Medulla oblongata (tissue), 1 donor: ENCODE data around the gene ZNF18.

Experiments
- DNase-seq: peaks from one replicate; pipeline ENCODE4 v3.0.0-alpha.2; 2015; ENCODE audit errors: extremely low spot score

Gene ZNF18, protein sequence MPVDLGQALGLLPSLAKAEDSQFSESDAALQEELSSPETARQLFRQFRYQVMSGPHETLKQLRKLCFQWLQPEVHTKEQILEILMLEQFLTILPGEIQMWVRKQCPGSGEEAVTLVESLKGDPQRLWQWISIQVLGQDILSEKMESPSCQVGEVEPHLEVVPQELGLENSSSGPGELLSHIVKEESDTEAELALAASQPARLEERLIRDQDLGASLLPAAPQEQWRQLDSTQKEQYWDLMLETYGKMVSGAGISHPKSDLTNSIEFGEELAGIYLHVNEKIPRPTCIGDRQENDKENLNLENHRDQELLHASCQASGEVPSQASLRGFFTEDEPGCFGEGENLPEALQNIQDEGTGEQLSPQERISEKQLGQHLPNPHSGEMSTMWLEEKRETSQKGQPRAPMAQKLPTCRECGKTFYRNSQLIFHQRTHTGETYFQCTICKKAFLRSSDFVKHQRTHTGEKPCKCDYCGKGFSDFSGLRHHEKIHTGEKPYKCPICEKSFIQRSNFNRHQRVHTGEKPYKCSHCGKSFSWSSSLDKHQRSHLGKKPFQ

DNA sequence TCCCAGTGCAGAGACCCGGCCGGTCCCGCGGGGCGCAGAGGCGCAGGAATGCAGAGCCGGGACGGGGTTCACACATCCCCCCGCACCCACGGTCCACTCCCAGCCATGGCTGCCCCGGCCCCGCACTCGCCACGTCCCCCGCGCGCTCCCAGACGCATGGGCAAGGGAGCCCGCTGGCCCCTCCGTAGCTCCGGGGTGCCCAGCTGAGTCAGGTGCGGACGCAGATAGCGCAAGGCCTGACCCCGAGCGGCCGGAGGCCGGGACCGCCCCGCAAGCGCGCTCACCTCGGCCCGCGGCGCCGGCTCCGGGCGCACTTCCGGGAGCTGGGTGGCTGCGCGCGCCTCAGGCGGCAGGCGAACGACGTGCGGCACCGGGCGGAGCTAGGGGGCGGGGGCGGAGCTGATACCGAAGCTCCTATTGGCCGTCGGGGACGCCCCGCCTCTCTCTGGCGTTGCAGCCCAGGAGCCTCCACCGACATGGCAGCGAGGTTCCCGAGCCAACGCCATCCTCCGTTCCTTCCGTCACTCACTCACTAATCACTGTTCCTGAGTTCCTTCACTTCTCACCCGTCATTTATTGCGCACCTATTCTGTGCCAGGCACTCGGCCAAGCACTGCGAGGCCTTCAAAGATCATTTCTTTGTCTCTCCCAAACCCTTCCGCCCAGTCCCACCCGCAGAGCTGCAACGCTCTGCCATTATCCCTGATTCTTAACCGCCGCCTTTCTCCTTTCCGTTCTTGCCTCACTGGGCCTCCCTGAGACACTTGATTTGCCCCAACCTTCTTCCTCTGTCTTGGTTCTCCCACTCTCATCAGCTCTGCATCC is at the start of gene ZNF18:
Gene ZNF18 (minus strand): TSS at position 329 of the 825 bp plus-strand sequence. CDS start 4,646 bp downstream, outside the sequence.
- peak; percentile 95 for DNase-seq

DNA sequence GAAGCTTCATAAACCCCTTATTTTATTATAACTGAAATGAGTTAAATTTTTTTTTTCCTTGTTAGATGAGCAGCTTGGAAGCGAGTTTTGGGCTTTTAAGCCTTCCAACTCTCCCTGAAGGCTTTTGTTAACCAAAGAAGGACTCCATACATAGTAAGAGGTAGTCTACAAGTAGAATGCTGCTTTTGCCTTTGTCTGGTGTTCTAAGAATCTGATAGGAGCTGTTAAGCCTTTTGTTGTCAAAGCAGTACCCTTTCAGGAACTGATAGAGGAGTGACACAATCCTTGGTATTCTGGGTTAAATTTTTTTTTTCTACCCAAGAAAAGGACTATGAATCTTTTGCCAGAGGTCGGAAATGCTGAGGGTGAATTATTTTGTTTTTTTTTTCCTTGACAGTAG is 49.5 kb upstream of the ZNF18 start:
- DNase-seq: no peak

DNA sequence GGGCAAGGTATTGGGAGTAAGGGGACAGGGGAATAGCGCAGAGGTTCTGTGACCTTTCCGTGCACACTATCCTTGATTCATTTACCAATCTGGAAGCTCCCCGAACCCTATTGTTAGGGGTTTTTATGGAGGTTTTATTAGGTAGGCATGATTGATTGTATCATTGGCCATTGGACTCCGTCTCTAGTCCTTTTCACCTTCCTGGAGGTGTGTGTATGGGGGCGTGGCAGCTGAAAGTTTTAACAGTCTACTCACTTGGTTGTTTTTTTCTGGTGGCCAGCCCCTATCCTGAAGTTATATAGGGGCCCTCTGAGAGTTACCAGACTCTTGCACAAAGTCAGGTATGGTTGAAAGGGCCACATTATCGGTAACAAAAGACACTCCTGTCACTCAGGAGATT is 46.4 kb upstream of the ZNF18 start:
- no peak for DNase-seq

DNA sequence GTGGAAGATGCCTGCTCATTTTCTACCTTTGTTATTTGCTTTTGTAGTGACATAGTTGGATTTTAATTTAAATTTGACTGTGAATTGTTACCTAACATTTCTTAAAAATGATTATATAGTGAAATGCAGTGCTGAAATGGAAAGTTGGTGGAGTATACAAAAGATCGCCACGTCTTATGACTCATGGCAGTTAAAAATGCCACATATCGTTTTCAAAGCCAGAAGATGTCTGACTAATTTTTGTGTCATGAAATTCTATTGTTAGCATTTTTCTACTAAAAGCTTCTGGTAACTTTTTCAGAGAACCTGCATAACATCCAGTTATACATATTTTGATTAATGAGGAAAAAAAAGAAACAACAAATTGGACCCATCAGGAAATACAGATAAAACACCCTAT is 44.0 kb upstream of the ZNF18 start:
- DNase-seq: no peak

DNA sequence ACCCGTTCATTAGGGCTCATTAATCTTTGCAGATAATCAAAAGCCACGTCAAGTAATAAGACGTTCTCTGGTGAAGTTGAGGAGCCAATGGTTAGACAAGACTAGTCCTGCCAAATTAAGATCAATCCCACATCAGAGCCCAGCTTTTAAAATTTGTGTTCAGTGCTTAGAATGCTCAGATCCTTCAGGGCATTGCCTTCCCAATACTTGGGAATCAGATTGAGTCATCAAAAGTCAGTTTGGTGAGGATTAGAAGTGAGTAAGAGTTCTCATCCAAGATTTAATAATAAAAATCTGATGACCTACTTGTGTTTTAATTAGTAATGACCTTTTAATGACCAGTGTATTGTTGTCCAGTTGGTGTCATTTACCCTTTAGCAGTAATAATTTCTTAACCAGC is 43.2 kb upstream of the ZNF18 start:
- no peak for DNase-seq

DNA sequence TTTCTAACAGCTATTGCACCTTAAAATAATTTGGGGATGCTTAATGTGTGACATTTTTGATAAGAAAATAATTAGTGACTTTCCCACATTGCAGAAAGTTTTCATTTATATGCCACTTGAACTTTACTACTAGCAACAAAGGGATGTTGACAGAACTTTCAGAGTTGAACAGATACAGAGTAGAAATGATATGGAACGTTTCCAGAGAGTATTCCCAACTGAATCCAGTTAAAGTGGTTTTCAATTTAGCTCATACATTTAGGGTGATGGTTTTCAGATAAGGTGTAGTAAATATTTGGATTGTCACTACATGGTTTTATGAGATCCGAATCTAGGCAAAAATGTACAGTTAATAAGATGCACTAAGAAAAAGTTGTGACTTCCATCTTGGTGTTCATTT is 40.7 kb upstream of the ZNF18 start:
- no peak for DNase-seq

DNA sequence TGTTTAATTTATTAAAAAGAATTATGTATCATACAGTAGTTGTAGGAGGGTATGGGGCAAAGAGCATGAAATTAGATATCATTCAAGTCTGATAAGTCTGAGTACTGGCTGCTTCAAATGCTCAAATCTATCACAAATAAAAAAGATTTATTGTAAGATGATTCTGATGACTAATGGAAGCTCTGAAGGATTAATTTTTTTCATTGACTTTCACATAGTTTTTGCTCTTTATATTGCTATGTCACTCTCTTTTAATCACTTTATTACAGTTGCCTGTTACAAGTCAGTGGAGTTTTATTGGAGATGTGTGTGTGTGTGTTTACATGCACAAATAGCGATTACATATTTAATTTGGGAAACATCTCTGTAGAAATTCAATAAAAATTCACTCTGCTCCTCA is 38.4 kb upstream of the ZNF18 start:
- DNase-seq: no peak

DNA sequence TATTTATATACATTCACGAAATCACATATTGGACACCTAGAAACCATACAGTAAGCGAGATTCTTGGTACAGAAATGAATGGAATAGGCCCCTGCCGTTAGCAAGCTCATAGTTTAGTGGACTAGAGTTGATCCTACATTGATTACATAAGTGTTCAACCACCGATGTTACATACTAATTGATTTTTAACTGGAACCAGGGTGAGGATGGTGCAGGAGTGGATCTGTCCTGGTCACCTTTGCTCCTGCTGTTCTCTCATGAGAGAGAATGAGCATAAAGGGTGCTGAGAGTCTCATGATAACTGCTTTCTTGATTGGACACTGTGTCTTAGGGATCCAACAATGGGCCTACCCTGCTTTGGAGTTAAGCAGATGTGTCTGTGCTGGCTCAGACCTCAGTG is 37.3 kb upstream of the ZNF18 start:
- DNase-seq: no peak

DNA sequence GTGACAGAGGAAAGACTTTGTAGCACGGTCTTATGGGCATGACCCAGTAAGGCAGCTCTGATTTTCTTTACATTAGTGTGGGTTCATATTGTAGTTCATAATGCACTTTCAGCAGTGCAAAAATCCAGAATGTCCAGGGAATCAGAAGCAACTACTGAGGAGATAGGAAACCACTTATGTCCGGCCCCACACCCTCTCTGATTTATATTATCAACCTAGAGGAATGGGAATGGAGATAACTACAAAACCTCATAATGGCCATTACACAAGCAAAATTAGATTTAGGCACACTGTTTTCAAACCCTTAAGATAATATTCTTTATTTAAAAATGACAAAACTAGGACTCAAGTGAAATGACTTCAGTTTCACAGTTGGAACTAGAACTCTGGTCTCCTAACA is 31.3 kb upstream of the ZNF18 start:
- DNase-seq: no peak

DNA sequence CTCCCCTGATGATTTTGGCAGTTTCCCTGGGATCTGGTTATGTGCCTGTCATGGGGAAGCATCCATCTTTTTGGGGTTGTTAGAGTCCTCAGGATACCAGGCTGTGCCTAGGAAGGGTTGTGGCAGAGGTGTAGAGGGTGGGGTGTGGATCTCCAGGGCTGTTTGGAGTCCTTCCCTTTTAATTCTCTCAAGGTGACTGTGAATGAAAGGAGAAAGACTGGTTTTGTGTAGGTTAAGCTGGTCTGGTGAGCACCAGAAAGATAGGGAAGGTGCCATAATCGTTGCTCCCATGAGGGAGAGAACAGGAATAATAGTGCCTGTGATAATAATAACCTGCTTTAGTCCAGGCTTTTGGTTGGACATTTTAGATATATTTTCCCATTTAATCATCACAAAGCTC is 30.4 kb upstream of the ZNF18 start:
- no peak for DNase-seq

DNA sequence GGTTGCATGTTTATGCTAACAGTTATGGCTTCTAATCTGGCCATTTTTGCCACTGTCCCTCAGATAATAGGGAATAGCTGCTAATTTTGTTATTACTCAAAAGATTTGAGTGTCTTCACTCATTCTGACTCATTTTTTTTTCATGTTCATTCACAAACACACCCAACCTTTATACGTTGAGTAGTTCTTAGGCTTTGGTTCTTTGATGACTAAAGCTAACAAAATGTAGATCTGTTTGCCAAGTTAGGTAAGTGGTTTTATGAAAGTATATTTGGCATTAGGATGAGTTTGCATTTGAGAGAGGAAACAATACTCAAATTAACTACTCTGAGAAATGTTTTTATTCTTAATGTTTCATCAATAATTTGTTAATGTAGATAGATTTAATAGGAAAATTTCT is 27.1 kb upstream of the ZNF18 start:
- DNase-seq: no peak

DNA sequence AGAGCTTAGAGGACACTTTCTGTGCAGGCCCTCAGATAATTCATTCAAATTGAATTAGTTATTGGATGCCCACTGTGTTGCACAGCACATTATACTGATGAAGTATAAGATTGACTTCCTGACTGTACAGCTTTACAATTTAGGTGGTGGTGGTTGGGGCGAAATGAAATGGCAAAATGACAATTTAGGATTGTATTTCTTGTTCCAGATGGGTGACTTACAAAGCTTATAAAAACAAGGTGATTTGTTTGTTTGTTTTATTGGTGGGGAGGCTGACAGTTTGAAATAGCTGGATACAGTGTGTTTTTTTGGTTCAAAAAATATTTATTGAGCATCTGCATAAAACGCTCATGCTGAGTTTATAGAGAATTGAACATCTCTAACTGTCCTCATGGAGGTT is 25.0 kb upstream of the ZNF18 start:
- DNase-seq: no peak

DNA sequence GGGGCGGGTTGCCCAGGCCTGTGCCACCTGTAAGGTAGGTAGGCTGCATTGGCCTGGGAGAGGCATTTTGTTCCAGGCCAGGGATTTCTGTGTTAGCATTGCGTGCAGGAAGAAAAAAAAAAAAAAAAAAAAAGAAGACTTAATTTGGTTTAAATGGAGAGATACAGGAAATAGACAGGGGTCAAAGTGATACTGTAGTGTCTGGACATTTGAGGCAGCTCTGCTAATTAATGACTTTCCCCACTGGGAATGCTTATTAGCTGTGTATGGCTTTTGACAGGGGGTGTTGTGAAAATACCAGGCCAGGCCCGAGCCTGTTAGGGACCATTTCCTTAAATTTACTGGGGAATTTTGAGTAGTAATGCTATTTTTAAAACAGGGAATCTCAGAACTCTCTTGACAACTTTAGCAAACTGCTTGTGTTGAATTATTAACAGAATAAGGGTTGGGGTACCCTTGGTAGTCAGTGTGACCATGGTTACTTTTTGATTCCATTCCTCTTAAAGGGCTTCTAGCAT is 24.4 kb upstream of the ZNF18 start:
- no peak for DNase-seq

DNA sequence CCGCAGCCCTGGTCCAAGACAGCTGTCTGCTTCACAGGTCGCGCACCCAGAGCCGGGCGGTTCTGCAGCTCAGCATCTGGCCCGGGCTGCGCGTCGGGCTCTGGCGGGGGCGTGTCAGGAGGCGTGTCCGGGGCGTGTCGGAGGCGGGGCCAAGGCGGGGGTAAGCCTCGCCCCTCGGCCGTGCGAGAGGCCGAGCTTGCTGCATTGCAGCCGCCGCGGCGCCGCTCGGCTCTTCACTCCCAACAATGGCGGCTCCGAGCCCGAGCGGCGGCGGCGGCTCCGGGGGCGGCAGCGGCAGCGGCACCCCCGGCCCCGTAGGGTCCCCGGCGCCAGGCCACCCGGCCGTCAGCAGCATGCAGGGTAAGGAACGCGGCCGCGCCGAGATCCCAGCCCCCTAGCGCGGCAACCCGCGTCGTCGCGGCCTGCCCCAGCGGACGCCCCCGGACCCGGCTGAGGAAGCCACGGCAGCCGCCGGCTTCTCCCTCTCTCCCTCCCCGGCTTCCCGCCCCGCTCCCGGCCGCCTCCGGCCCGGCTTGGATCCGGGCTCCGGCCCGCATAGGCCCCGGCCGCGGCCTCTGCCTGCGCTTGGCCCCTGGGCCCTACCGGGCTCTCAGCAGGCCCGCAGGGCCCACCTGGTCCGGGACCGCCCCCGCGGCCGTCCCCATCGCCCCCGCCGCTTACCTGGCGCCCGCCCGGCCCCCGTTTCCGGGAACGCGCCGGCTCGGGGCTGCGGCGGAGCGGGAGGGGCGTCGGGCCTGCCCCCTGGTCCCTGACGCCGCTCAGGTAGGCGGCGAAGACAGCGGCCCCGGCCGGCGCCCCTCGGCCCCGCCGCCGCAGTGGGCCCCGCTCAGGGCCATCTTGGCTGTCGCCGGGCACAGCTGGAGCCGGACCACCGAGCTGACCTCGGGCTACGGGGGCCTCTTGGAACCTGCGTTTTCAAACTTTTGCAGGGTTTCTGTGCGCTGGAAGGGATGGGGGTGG is 23.7 kb upstream of the ZNF18 start, which contains the start of gene MAP2K4:
Gene MAP2K4 (plus strand): TSS at position 236 of the 981 bp plus-strand sequence. CDS start 10 bp downstream, at position 246.
- DNase-seq: peak; percentile 93

DNA sequence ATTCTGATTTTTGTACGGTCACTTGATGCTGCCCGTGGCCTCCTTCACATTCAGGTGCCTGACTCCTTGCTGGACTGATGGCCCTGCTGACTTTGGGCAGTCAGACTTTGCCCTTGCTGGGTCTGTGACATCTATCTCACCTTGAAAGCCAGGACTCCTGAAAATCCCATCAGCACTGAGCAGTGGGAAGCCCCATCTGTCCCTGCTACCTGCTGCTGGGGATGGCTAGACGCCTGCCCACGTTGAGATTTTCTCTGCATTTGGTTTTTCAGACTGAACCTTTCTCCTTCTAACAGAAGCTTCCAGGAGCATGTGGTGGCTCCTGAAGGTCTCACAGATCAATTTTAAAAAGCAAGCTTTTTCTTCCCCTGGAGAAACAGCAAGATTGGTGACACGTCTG is 10.2 kb upstream of the ZNF18 start:
- no peak for DNase-seq

DNA sequence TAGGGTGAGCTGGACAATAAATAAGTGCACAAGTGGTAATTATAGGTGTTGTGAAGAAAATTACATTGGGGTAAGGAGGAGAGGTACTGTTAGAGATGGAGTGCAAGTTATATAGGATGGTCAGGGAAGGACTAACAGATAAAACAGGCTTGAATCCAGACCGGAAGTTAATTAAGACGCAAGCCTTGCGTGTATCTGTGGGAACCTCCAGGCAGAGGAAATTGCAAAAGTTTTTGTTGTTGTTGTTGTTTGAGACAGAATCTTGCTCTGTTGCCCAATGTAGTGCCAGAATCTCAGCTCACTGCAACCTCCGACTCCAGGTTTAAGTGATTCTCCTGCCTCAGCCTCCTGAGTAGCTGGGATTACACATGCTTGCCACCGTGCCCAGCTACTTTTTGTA is 2.4 kb upstream of the ZNF18 start:
- no peak for DNase-seq

DNA sequence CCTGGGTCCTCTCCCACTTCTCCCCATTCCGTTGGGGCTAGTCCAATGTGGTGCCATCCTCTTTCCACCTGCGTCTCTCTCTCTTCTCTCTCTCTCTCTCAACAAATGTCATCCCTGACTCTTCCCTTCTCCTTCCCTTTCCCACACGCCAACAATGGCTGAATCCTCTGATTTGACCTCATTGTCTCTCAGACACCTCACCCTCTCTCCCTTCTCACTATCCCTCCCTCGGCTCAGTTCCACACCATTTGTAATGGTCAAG is 628 bp upstream of the ZNF18 start:
- DNase-seq: no peak

DNA sequence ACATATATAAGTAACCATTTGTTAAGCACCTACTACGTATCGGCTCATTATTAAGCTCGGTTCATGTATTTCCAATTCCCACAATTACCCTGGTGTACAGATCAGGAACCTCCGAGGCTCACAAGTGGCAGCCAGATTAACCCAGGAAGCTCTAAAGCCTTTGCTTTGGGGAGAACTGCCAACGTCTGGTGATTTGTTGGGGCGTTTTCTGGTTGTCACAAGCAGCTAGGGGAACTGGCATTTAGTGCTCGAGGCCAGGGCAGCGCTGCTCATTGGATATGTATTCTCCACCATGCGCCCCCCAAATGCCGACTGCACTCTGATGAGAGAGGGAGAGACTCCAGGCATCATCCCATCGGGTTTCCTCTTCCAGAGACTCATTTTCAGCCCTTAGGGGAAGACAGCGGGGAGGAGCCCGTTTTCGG is 541 bp downstream of the ZNF18 start:
- DNase-seq: peak; percentile 70

DNA sequence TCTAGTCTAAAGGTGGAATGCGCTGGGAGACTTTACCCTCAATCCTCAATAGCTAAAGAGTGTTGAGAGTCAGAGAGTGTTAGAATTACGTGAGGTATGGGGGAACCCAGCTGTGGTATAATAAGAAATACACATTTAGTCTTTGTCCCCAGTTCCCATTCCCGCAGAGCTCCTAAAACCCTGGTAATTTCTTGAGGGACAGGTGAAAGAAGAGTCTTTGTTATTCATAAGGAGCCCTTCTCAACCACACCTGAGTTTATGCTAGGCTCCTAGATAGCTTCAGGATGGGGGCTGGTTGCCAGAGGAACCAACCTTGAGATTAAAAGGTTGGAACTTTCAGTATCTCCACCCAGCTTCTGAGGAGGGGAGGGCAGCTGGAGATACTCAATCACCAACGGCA is 5.8 kb downstream of the ZNF18 start:
- DNase-seq: no peak

DNA sequence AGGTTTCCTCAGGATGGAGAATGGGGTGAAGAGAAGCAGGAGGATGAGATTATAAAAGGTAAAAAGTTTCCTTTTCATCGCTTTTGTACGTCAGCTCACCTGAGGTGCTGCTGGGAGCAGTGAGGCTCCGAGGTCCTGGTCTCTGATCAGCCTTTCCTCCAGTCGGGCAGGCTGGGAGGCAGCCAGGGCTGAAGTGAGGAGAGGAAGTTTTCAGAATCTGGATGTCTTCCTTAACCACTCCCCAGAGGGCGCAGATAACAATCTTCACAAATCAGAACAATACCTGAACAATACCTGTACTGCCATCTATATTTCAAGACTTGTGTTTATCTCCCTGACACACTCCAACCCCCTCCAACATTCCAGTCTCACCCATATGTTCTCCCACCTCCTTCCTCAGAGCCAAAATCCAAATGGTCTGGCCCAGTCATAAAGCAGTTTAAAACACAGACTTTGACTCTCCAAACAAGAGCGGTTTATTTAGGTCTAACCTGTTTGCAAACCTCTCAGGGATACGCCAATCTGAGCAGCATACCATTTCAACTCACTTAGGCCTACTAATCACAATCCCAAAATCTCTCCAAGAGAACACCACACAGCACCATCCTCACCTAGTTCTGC is 6.8 kb downstream of the ZNF18 start:
- no peak for DNase-seq

DNA sequence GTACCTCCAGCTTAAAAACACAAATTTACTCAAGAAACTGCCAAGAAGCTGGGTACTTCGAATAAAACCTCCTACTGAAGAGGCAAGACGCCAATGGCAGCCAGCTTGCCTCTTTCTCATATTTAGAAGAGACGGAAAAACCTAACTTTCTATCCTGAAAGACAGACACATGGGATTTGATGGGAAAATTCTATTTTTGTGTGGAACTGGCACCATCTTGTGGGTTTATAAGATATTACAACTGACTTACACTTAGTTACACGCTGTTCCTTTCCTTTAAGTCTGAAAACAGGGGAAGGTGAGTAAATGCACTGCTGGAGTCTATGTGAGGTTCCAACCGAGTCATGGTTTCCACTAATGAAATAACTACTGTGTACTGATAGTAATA is 10.3 kb downstream of the ZNF18 start:
- peak; percentile 70 for DNase-seq
